Epithelial cell of esophagus (primary cell): ENCODE measurements around the gene PTTG1IP.

Experiments
- DNase-seq: peaks from one replicate; pipeline ENCODE4 v3.0.0; 2010; ENCODE audit warnings: low read depth
- H3K4me3 ChIP-seq: 2 replicates; pipeline ENCODE4 v1.5.1; 2011; ENCODE audit warnings: mild to moderate bottlenecking, low read length, control low read depth
- CTCF ChIP-seq: IDR thresholded peaks from 2 replicates; pipeline ENCODE4 v1.5.1; 2011; ENCODE audit warnings: low read depth, mild to moderate bottlenecking, low read length, control low read depth, inconsistent platforms; ENCODE audit not compliant: insufficient read depth; ENCODE audit errors: missing control alignments

PTTG1IP gene

GRCh38 chr21:44889625-44890337, 16.3 kb upstream of the PTTG1IP start:
- H3K4me3 ChIP-seq, result no peak overlapping the region
- TF ChIP-seq CTCF, result no peak
- no peak for DNase-seq

GRCh38 chr21:44888581-44889550, 15.4 kb upstream of the PTTG1IP start:
- DNase-seq, result no peak
- no peak overlapping the region for H3K4me3 ChIP-seq
- no peak for TF ChIP-seq CTCF

- no peak for DNase-seq
Observed at GRCh38 chr21:44887807-44888580, 14.5 kb upstream of the PTTG1IP start.

GRCh38 chr21:44887126-44887806, 13.8 kb upstream of the PTTG1IP start:
- no peak overlapping the region for H3K4me3 ChIP-seq
- DNase-seq, result no peak
- no peak for TF ChIP-seq CTCF

More at GRCh38 chr21:44887807-44888580, 14.5 kb upstream of the PTTG1IP start:
- no peak overlapping the region for H3K4me3 ChIP-seq
- TF ChIP-seq CTCF, result no peak

- H3K4me3 ChIP-seq, result no peak overlapping the region
- TF ChIP-seq CTCF, result no peak
- no peak for DNase-seq
Observed at GRCh38 chr21:44886113-44887075, 12.9 kb upstream of the PTTG1IP start.
